IMR-90 (cell line): ENCODE results near the gene KCNC2. TPM values are rescaled to one million over a fixed set of nuclear protein-coding genes. Genes with fewer than 3 reads are reported as not detected.

ENCODE experiments used
- ATAC-seq: fragments of 200-7000 bp; cut with Tn5 transposase; 2 replicates; pipeline ENCODE4 v1.9.1; 2020; ENCODE audit warnings: low read depth, mild to moderate bottlenecking, moderate library complexity
- BruUV-seq: library from RNA; stranded (reverse); fragments of 400-500 nt; replicated peaks from 2 replicates; lab custom pipeline; 2021; lab: Mats Ljungman, UMichigan
- CTCF ChIA-PET: fragments of 300-600 bp; formaldehyde crosslinking; extraction: SDS; loops from one replicate; lab custom pipeline; 2021; ENCODE audit warnings: antibody characterized with exemption; lab: Yijun Ruan, JAX
- POLR2A ChIA-PET: fragments of 300-600 bp; sonication (Branson Sonifier 250); formaldehyde crosslinking; loops from one replicate; lab custom pipeline; 2022; ENCODE audit warnings: antibody characterized with exemption; ENCODE audit not compliant: unreplicated experiment; lab: Charles Lee
- DNase-seq: peaks from one replicate; pipeline ENCODE4 v3.0.0; 2013
- H2AFZ ChIP-seq: replicated peaks from 2 replicates; pipeline ENCODE3; 2013; ENCODE audit warnings: low read length, mild to moderate bottlenecking; ENCODE audit not compliant: poor library complexity
- H2AK5ac ChIP-seq: 2 replicates; pipeline ENCODE4 v1.6.1; 2013; ENCODE audit warnings: low read depth, low read length, inconsistent platforms
- H2AK9ac ChIP-seq: replicated peaks from 2 replicates; pipeline ENCODE3; 2013; ENCODE audit warnings: mild to moderate bottlenecking, low read depth, low read length, moderate library complexity; ENCODE audit not compliant: poor library complexity
- H2BK120ac ChIP-seq: 2 replicates; pipeline ENCODE4 v1.6.1; 2013; ENCODE audit warnings: low read depth, low read length, inconsistent platforms
- H2BK15ac ChIP-seq: 3 replicates; pipeline ENCODE4 v1.6.1; 2013; ENCODE audit warnings: low read depth, low read length, inconsistent platforms
- H2BK20ac ChIP-seq: 2 replicates; pipeline ENCODE4 v1.6.1; 2013; ENCODE audit warnings: low read depth, mild to moderate bottlenecking, inconsistent platforms, low read length, moderate library complexity
- H2BK5ac ChIP-seq: 2 replicates; pipeline ENCODE4 v1.6.1; 2013; ENCODE audit warnings: mild to moderate bottlenecking, low read depth, low read length, inconsistent platforms; ENCODE audit not compliant: poor library complexity, severe bottlenecking
- H3K14ac ChIP-seq: replicated peaks from 2 replicates; pipeline ENCODE4 v1.6.1; 2013; ENCODE audit warnings: low read depth, low read length, inconsistent platforms
- H3K18ac ChIP-seq: 2 replicates; pipeline ENCODE4 v1.6.1; 2013; ENCODE audit warnings: low read depth, low read length, control low read depth
- H3K23ac ChIP-seq: 2 replicates; pipeline ENCODE4 v1.6.1; 2013; ENCODE audit warnings: low read depth, low read length, inconsistent platforms
- H3K27ac ChIP-seq: 2 replicates; pipeline ENCODE4 v1.5.1; 2013; ENCODE audit warnings: mild to moderate bottlenecking, control low read depth, low read length; ENCODE audit not compliant: insufficient read depth
- H3K27me3 ChIP-seq: 2 replicates; pipeline ENCODE4 v1.6.1; 2013; ENCODE audit warnings: low read length; ENCODE audit not compliant: control insufficient read depth, insufficient read depth
- H3K36me3 ChIP-seq: 2 replicates; pipeline ENCODE4 v1.6.1; 2013; ENCODE audit warnings: low read length, mixed read lengths; ENCODE audit not compliant: control insufficient read depth, insufficient read depth
- H3K4ac ChIP-seq: 2 replicates; pipeline ENCODE4 v1.6.1; 2013; ENCODE audit warnings: low read depth, low read length, inconsistent platforms
- H3K4me1 ChIP-seq: 2 replicates; pipeline ENCODE4 v1.6.1; 2013; ENCODE audit warnings: low read length, mixed read lengths; ENCODE audit not compliant: control insufficient read depth, insufficient read depth
- H3K4me2 ChIP-seq: 2 replicates; pipeline ENCODE4 v1.6.1; 2013; ENCODE audit warnings: low read depth, mild to moderate bottlenecking, control low read depth, low read length, moderate library complexity
- H3K4me3 ChIP-seq: 2 replicates; pipeline ENCODE4 v1.5.1; 2013; ENCODE audit warnings: low read depth, mild to moderate bottlenecking, control low read depth, low read length, moderate library complexity; ENCODE audit not compliant: insufficient read depth
- H3K56ac ChIP-seq: 2 replicates; pipeline ENCODE4 v1.6.1; 2013; ENCODE audit warnings: low read length, inconsistent platforms; ENCODE audit not compliant: insufficient read depth; ENCODE audit errors: extremely low read depth
- H3K79me1 ChIP-seq, 2 experiments: 2 replicates each; pipeline ENCODE4 v1.6.1; 2013; ENCODE audit warnings: low read length in 2 of 2, inconsistent platforms in 1 of 2, low read depth in 1 of 2
- H3K9ac ChIP-seq: 2 replicates; pipeline ENCODE4 v1.6.1; 2013; ENCODE audit warnings: low read depth, low read length, control low read depth
- H3K9me1 ChIP-seq: 2 replicates; pipeline ENCODE4 v1.6.1; 2013; ENCODE audit warnings: low read length, inconsistent platforms; ENCODE audit not compliant: insufficient read depth
- H3K9me3 ChIP-seq: 2 replicates; pipeline ENCODE4 v1.6.1; 2013; ENCODE audit warnings: low read length; ENCODE audit not compliant: control insufficient read depth, insufficient read depth
- H4K20me1 ChIP-seq: 2 replicates; pipeline ENCODE4 v1.6.1; 2013; ENCODE audit warnings: low read length, inconsistent platforms; ENCODE audit not compliant: insufficient read depth
- H4K5ac ChIP-seq: 2 replicates; pipeline ENCODE4 v1.6.1; 2013; ENCODE audit warnings: mild to moderate bottlenecking, low read depth, low read length, control low read depth
- H4K8ac ChIP-seq, 2 experiments: 2 replicates each; pipeline ENCODE4 v1.6.1; 2013; ENCODE audit warnings: low read depth in 2 of 2, low read length in 2 of 2, control low read depth in 1 of 2, inconsistent platforms in 1 of 2
- H4K91ac ChIP-seq: 2 replicates; pipeline ENCODE4 v1.6.1; 2013; ENCODE audit warnings: low read depth, low read length, inconsistent platforms; ENCODE audit not compliant: insufficient read depth
- BHLHE40 ChIP-seq: fragments of 150-350 bp; IDR thresholded peaks from 2 replicates; pipeline ENCODE4 v1.6.1; 2016; ENCODE audit warnings: mild to moderate bottlenecking, low read depth, low read length
- CEBPB ChIP-seq: IDR thresholded peaks from 2 replicates; pipeline ENCODE4 v1.6.1; 2012; ENCODE audit warnings: low read depth, low read length, improper control_type of control experiment
- CHD1 ChIP-seq: IDR thresholded peaks from 2 replicates; pipeline ENCODE4 v1.6.1; 2012; ENCODE audit warnings: low read depth, low read length, improper control_type of control experiment
- CTCF ChIP-seq: conservative IDR thresholded peaks from 2 replicates; pipeline ENCODE4 v1.5.1; 2012; ENCODE audit warnings: mild to moderate bottlenecking, low read depth, low read length, improper control_type of control experiment
- FOS ChIP-seq: fragments of 150-350 bp; IDR thresholded peaks from 2 replicates; pipeline ENCODE4 v1.6.1; 2016; ENCODE audit warnings: low read depth, low read length
- MAFK ChIP-seq: IDR thresholded peaks from 2 replicates; pipeline ENCODE4 v1.6.1; 2012; ENCODE audit warnings: low read depth, low read length, improper control_type of control experiment
- MAZ ChIP-seq: IDR thresholded peaks from 2 replicates; pipeline ENCODE4 v1.6.1; 2012; ENCODE audit warnings: low read depth, mild to moderate bottlenecking, low read length, improper control_type of control experiment, moderate library complexity, borderline replicate concordance
- MXI1 ChIP-seq: IDR thresholded peaks from 2 replicates; pipeline ENCODE4 v1.6.1; 2012; ENCODE audit warnings: low read depth, mild to moderate bottlenecking, low read length, moderate library complexity, borderline replicate concordance
- NFE2L2 ChIP-seq: fragments of 150-350 bp; IDR thresholded peaks from 2 replicates; pipeline ENCODE4 v1.6.1; 2016; ENCODE audit warnings: low read depth, mild to moderate bottlenecking, low read length
- POLR2A ChIP-seq: IDR thresholded peaks from 2 replicates; pipeline ENCODE4 v1.6.1; 2012; ENCODE audit warnings: mild to moderate bottlenecking, low read depth, low read length
- RAD21 ChIP-seq: IDR thresholded peaks from 2 replicates; pipeline ENCODE4 v1.6.1; 2012; ENCODE audit warnings: low read length, improper control_type of control experiment
- RCOR1 ChIP-seq: IDR thresholded peaks from 2 replicates; pipeline ENCODE4 v1.6.1; 2012; ENCODE audit warnings: mild to moderate bottlenecking, low read length, improper control_type of control experiment; ENCODE audit not compliant: insufficient replicate concordance
- RFX5 ChIP-seq: IDR thresholded peaks from 2 replicates; pipeline ENCODE4 v1.8.0; 2012; ENCODE audit warnings: low read depth, mild to moderate bottlenecking, low read length, moderate library complexity
- SMC3 ChIP-seq: fragments of 150-350 bp; IDR thresholded peaks from 2 replicates; pipeline ENCODE4 v1.6.1; 2016; ENCODE audit warnings: low read depth, mild to moderate bottlenecking, antibody characterized with exemption, low read length, moderate library complexity
- USF2 ChIP-seq: fragments of 150-350 bp; IDR thresholded peaks from 2 replicates; pipeline ENCODE4 v1.6.1; 2017; ENCODE audit warnings: mild to moderate bottlenecking, antibody characterized with exemption, low read length, low read depth
- WGBS, 2 experiments: methylation state at CpG; one replicate each; pipeline versions ENCODE4 v1.1.5 to v1.1.7; 2013; ENCODE audit warnings: missing lambda C conversion rate in 2 of 2; ENCODE audit not compliant: insufficient read length in 1 of 2; ENCODE audit errors: extremely low coverage in 2 of 2; 5-methylcytosine and 5-hydroxymethylcytosine counted together
- dilution Hi-C: fragments of 300-500 bp; cut with HindIII; formaldehyde crosslinking; loops from one replicate; pipeline ENCODE4 v1.14.3; 2018; ENCODE audit warnings: low sequenced_read_pairs; ENCODE audit not compliant: unreplicated experiment
- in situ Hi-C: fragments of 300-500 bp; cut with MboI; formaldehyde crosslinking; loops from 3 replicates; pipeline ENCODE4 v1.14.3; 2019; ENCODE audit warnings: low sequenced_read_pairs, inconsistent platforms, mixed read lengths
- intact Hi-C: fragments of 100-400 bp; cut with micrococcal nuclease; formaldehyde crosslinking; loops from 2 replicates; pipeline ENCODE4 v1.10.0; 2022
- polyA plus RNA-seq, 3 experiments: library from polyadenylated mRNA; depleted of rRNA; stranded (reverse); fragments of >200 nt; gene quantifications; 2 replicates each; pipeline ENCODE4 v1.2.3, GENCODE V29; 2012; ENCODE audit warnings: low replicate concordance in 1 of 3
- total RNA-seq: library from RNA; depleted of rRNA; stranded (reverse); fragments of >200 nt; gene quantifications from 2 replicates; pipeline ENCODE4 v1.2.3, GENCODE V29; 2012
- TF ChIP-seq, protein P1 (sequence below): fragments of 150-350 bp; IDR thresholded peaks from 2 replicates; pipeline ENCODE4 v1.6.1; 2016; ENCODE audit warnings: low read depth, mild to moderate bottlenecking, low read length, moderate library complexity, borderline replicate concordance

Gene KCNC2
- total and polyA plus RNA-seq, 2 of the 4 experiments (the other 2 are of a cell fraction): not detected

- Histone ChIP-seq H3K27ac (no peak overlapping the region), H3K56ac (no peak overlapping the region), H2AK9ac (no peak overlapping the region), H3K27me3 (no peaks in the 10 kb centered on the region), H3K23ac (no peak overlapping the region), H2BK20ac (no peak overlapping the region), H3K4me3 (no peak overlapping the region), H2BK5ac (no peak overlapping the region), H4K20me1 (no peaks in the 10 kb centered on the region), H2BK120ac (no peak overlapping the region), H3K4ac (no peak overlapping the region), H3K4me1 (no peaks in the 10 kb centered on the region), H4K91ac (no peak overlapping the region), H3K4me2 (no peak overlapping the region), H3K36me3 (no peaks in the 10 kb centered on the region), H2AK5ac (no peak overlapping the region), H3K9ac (no peak overlapping the region), H3K79me1 (no peaks in the 10 kb centered on the region), H2AFZ (no peak overlapping the region), H2BK15ac (no peak overlapping the region), H3K9me3 (no peaks in the 10 kb centered on the region), H4K5ac (no peak overlapping the region), H4K8ac (no peak overlapping the region), H3K9me1 (no peaks in the 10 kb centered on the region), H3K14ac (no peak overlapping the region), H3K18ac (no peak overlapping the region)
- DNase-seq (no peak), ATAC-seq (no peak)
- WGBS, 2 experiments: 0% methylated on average over 1 of the region's 1 CpG; no CpG with 5 or more reads in 1 of the 2 experiments
- intact Hi-C loops (no loop called here), in situ Hi-C loops (no loop called here), dilution Hi-C loops (no loop called here)
- POLR2A ChIA-PET: no interaction called here
- CTCF ChIA-PET: no interaction called here
- no TSS peak for BruUV-seq
- TF ChIP-seq CHD1 (no peak), BHLHE40 (no peak), SMC3 (no peak), CTCF (no peak), FOS (no peak), RCOR1 (no peak), MAZ (no peak), RAD21 (no peak), USF2 (no peak), MAFK (no peak), NFE2L2 (no peak), POLR2A (no peak), RFX5 (no peak), MXI1 (no peak), CEBPB (no peak)
- TF ChIP-seq, protein P1, sequence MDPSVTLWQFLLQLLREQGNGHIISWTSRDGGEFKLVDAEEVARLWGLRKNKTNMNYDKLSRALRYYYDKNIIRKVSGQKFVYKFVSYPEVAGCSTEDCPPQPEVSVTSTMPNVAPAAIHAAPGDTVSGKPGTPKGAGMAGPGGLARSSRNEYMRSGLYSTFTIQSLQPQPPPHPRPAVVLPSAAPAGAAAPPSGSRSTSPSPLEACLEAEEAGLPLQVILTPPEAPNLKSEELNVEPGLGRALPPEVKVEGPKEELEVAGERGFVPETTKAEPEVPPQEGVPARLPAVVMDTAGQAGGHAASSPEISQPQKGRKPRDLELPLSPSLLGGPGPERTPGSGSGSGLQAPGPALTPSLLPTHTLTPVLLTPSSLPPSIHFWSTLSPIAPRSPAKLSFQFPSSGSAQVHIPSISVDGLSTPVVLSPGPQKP: no peak
These were observed 89.3 kb downstream of the KCNC2 start for GRCh38 chr12:75120311-75120711.
